ENCODE data around the gene ZNF280B. TPM values are rescaled to one million over a fixed set of nuclear protein-coding genes. Genes with fewer than 3 reads are reported as not detected.

ZNF280B gene
- total and polyA plus RNA-seq, 9 of the 15 experiments (the other 6 are each of a cell fraction or from before 2014, with no cell fraction given) = 7.7 to 29.9 (median 20.0) TPM

- 0 out of 2 replicates have a peak, but pooled peaks have one; percentile 35 for TF ChIP-seq AFF4 (CRISPR knock-in tag; IDR thresholded peaks at IDR 0.05)
- TF ChIP-seq ZBTB43 (CRISPR knock-in tag; IDR thresholded peaks at IDR 0.05) = no peak
- TF ChIP-seq PREB (CRISPR knock-in tag; IDR thresholded peaks at IDR 0.05) = no peak
- TF ChIP-seq RBM22 (IDR thresholded peaks at IDR 0.05; ENCODE audit: low read depth, low read length, poor library complexity, severe bottlenecking) = no peak
- TF ChIP-seq KDM5B (IDR thresholded peaks at IDR 0.05; ENCODE audit: insufficient replicate concordance, low read depth, low read length) = no peak
- TF ChIP-seq RERE (CRISPR knock-in tag; IDR thresholded peaks at IDR 0.05; ENCODE audit: borderline replicate concordance) = no peak
- no peak for TF ChIP-seq TOE1 (IDR thresholded peaks at IDR 0.05; ENCODE audit: borderline replicate concordance)
- peak; percentile 79; the same call in 1 of the 2 replicates for TF ChIP-seq TOE1 (CRISPR knock-in tag; IDR thresholded peaks at IDR 0.05; ENCODE audit: borderline replicate concordance, low read depth)
- no peak for TF ChIP-seq KAT2B (IDR thresholded peaks at IDR 0.05; ENCODE audit: low read depth, low read length)
- no peak for TF ChIP-seq ZZZ3 (IDR thresholded peaks at IDR 0.05)
These were observed 20.2 kb upstream of the ZNF280B start (continued) for GRCh38 chr22:22528780-22529179.

Data from K562 (cell line).